KOPT-K1 (cell line): Measurements from ENCODE around the gene IMMP2L.

Experiments used
- H3K27ac ChIP-seq: fragments of 200-600 bp; sonication (generic); 2 replicates; pipeline ENCODE4 v1.5.1; 2016; ENCODE audit warnings: antibody characterized with exemption, mild to moderate bottlenecking, low read depth, low read length; ENCODE audit not compliant: poor library complexity, severe bottlenecking
- H3K36me3 ChIP-seq: fragments of 200-600 bp; sonication (generic); 2 replicates; pipeline ENCODE4 v1.5.1; 2017; ENCODE audit warnings: antibody characterized with exemption, mild to moderate bottlenecking, low read length, moderate library complexity; ENCODE audit not compliant: insufficient read depth
- H3K9me3 ChIP-seq: fragments of 200-600 bp; sonication (generic); 2 replicates; pipeline ENCODE4 v1.5.1; 2017; ENCODE audit warnings: antibody characterized with exemption, low read length, mild to moderate bottlenecking; ENCODE audit not compliant: insufficient read depth, poor library complexity, severe bottlenecking

Gene IMMP2L

DNA sequence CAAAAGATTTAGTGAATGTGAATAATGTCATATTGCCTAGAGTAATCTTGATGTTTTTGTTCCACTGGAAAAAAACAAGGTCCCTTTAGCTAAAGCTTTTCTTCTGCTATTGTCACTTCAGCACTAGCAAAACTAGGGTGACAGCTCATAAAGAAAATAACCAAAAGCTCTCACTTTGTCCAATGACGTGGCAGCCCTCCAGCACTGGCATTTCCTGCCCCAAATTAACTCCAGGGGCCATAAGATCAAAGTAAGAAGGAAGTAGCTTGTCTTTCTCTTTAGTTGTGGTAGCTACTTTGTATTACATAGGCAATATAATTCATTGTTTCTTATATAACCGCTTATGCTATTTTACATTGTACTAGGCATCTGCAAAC is 424.1 kb downstream of the IMMP2L start:
- Histone ChIP-seq H3K36me3 (no peaks in the 10 kb centered on the region), H3K9me3 (no peaks in the 10 kb centered on the region), H3K27ac (peak overlapping the region; percentile 44)

DNA sequence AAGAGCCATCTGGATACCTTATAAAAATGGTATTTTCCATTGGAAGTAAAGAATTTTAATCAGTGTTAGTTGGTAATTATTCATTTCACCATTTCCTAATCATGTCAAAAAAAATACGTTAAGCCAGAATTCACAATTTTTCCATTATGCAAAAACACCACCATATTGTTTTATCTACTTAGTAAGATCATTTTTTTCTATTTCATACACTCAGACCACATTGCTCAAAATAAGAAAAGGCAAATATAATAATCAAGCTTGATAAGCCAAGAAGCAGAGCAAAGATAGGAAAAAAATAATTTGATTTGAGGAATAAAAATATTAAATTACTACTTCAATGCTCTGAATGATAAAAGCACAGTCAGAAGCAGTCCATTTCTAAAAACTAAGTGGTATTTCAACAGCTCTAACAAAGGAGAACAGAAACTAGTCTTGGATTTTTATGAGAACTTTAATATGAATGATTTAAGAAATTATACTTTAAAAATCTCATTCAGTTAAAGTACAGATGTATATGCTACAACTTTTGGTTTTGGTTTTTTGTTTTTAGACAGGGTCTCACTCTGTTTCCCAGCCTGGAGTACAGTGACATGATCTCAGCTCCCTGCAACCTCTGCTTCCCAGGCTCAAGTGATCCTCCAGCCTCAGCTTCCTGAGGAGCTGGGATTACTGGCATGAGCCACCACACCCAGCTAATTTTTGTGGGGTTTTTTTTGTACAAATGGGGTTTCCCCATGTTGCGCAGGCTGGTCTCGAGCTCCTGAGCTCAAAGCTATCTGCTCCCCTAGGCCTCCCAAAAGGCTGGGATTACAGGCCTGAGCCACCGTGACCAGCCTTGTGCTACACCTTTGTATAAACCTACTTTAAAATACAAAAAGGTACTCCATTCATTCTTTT is 424.7 kb downstream of the IMMP2L start:
- peak overlapping the region; percentile 44 for H3K27ac ChIP-seq
- H3K9me3 ChIP-seq, result no peaks in the 10 kb centered on the region
- H3K36me3 ChIP-seq, result no peaks in the 10 kb centered on the region

GRCh38 chr7:111132833-111133232 is 429.5 kb downstream of the IMMP2L start:
- no peaks in the 10 kb centered on the region for H3K36me3 ChIP-seq
- H3K9me3 ChIP-seq, result no peaks in the 10 kb centered on the region
- H3K27ac ChIP-seq, result no peak overlapping the region

DNA sequence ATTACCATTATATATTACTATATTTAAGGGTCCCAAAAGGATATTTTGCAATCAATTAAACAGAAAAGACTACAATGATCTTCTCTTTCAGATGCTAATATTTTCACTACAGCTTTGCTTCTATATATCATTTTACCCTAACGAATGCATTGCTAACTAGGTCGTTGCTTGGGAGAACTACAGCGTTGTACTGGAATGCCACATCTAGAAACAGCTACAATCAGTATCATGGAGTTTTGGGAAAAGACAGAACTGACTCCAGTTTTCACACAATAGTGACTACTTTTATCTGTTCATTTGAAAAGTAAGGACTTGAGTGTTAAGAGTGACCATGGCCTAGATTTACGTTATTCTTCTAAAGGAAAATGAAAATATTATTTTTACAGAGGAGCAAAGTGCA is 432.9 kb downstream of the IMMP2L start:
- no peaks in the 10 kb centered on the region for H3K9me3 ChIP-seq
- no peaks in the 10 kb centered on the region for H3K36me3 ChIP-seq
- no peak overlapping the region for H3K27ac ChIP-seq

DNA sequence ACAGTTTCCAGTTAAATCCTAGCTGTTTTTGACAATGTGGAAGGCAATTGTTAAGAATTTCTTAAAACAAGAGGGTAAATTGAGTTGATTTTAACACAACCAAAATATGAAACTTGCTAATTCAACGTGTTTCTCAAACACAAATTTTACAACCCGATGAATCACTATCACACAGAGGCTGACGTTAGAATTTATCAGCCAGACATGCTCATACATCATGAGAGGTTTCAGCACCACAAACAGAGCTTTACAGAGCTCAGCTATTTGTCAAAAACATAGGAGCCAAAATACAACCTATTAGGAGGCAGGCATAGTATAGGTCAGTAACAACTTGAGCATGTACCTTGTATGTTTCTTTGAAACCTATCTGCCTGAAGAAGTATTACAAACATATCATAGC is 435.3 kb downstream of the IMMP2L start:
- Histone ChIP-seq H3K27ac (no peak overlapping the region), H3K9me3 (no peaks in the 10 kb centered on the region), H3K36me3 (no peaks in the 10 kb centered on the region)

DNA sequence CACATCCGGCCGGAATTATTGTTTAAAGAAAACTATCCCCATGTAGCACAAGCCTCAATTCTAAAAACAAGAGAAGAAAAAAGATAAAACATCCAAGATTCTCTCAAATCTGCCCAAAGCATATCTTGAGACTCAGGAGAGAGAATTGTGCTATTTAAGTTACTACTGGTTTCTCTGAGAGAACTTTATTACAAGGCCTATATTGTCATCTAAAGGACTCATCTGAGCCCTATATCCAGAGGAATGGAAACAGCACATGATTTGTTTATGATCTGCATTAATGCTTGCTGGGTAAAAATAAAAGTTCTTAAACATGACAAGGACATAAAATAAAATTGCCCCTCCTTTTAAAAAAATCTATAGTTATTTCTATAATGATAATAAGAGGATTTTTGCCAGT is 446.3 kb downstream of the IMMP2L start:
- no peaks in the 10 kb centered on the region for H3K9me3 ChIP-seq
- H3K27ac ChIP-seq, result no peak overlapping the region
- H3K36me3 ChIP-seq, result no peaks in the 10 kb centered on the region

DNA sequence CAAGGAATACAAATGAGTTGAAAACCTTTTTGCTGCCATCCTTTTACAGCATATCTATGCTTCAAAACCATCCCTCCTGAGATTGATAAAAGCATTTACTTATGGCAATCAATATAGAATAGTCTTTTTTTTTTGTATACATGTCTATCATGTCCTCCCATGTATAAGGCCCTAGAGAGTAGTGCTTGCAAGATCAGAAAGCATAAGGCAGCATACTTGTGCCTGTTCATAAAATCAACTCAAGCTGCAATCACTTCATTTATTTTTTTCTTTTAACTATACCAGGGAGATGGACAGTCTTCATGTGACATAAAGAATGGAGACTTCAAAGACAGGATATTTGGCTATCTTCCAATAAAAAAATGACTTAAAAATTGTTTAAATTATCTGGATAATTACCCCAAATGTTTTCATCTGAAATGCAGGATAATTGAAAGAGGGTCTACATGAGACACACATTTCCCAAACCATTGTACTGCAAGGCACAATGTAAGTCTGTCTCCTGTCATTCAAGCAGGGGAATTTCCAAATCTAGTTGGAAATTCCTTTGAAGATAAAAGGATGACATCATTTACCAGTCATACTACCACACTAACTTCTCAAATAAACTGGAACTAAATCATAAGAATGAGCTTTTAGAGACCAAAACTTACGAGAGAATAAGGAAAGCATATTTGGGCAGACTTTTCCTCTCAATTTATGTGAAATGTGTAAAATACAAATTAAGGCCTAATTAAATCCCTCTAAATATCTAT is 448.9 kb downstream of the IMMP2L start:
- no peaks in the 10 kb centered on the region for H3K9me3 ChIP-seq
- no peak overlapping the region for H3K27ac ChIP-seq
- no peaks in the 10 kb centered on the region for H3K36me3 ChIP-seq

DNA sequence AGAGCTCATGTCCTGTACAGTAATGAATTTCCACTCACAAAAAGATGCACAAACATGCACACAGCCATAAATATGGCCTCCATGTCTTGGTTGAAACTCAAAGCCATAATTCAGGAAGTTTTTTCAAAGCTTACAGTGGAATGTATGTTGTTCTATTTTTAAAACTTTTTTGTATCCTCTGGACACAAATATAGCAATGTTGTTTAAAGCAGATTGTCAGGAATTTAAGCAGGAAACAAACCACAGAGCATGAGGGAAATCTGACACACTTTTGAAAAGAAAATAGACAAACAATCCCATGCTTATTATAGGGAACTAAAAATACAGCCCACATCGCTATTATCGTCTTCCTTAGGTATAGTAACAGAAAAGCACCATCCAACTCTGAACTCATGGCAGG is 449.9 kb downstream of the IMMP2L start:
- no peaks in the 10 kb centered on the region for H3K36me3 ChIP-seq
- no peak overlapping the region for H3K27ac ChIP-seq
- H3K9me3 ChIP-seq, result no peaks in the 10 kb centered on the region

DNA sequence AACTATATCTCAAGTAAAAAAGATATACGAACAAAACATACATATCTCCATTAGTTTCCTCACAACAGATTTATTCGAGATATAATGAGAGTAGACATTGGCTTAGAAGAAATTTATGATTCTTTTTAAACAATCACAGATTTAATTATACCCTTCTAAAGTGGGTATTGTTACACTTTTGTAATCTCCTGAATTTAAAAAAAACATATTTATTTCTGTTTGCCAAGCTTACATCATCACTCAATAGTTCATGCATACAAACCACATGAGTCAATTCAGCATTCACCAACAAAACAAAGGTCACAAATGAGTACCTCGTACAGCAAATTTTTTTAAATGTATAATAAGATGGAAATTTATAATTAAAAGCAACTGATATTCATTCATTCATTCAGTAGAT is 453.8 kb downstream of the IMMP2L start:
- Histone ChIP-seq H3K36me3 (no peaks in the 10 kb centered on the region), H3K27ac (no peak overlapping the region), H3K9me3 (no peaks in the 10 kb centered on the region)

DNA sequence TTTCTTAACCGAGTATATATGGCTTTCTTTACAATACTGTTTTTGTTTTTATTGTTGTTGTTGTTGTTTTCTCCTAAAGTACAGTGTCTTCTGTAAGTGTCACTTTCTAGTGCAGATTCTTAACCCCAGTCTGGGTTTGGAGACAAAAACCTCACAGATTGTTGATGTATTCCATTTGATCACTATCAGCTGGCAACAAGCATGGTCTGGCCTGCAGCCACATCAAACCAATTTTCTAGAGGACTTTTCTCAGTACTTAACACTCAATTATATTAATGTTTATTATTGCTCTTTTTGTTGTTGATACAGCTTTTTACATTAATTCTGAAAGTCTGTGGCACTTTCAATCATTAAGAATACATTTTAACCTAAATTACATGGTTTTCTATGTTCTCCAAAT is 454.3 kb downstream of the IMMP2L start:
- Histone ChIP-seq H3K36me3 (no peaks in the 10 kb centered on the region), H3K9me3 (no peaks in the 10 kb centered on the region), H3K27ac (no peak overlapping the region)

DNA sequence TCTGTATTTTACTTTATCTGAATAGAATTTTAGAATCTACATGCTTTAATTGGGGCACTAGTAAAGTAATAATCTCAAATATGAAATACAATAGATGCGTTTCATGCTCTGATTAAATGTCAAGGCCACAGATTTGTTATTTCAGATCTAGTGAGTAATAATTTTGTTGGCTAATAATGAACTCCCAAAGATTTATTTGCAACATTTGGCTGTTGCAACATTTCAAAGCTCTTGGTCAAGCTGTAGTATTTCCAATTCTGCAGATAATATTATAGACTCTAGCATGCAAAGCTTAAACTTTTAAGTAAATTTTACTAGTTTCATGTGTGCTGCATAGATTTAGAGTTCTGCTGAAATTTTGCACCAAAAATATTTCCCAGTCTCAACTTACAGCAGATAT is 454.7 kb downstream of the IMMP2L start:
- H3K27ac ChIP-seq, result no peak overlapping the region
- H3K36me3 ChIP-seq, result no peaks in the 10 kb centered on the region
- no peaks in the 10 kb centered on the region for H3K9me3 ChIP-seq

DNA sequence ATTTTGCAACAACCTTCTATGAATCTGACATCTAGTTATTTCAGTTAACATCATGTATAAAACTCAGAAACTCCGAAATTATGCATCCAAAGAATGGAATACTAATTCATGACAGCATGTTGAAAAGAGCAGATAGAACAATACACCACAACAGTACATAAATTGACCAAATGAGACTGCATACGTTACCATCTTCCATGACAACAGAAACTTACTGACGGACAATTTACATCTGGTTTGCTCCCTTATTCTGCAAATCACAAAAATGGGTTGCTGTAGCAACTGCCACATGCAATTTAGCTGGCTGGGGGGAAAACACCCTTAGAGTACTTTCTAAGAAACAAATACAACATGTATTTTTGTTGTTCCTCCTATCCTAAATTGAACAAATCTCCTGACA is 457.0 kb downstream of the IMMP2L start:
- Histone ChIP-seq H3K9me3 (no peaks in the 10 kb centered on the region), H3K27ac (no peak overlapping the region), H3K36me3 (no peaks in the 10 kb centered on the region)

- H3K9me3 ChIP-seq, result no peaks in the 10 kb centered on the region
Measured at GRCh38 chr7:111104710-111105109, 457.6 kb downstream of the IMMP2L start.

DNA sequence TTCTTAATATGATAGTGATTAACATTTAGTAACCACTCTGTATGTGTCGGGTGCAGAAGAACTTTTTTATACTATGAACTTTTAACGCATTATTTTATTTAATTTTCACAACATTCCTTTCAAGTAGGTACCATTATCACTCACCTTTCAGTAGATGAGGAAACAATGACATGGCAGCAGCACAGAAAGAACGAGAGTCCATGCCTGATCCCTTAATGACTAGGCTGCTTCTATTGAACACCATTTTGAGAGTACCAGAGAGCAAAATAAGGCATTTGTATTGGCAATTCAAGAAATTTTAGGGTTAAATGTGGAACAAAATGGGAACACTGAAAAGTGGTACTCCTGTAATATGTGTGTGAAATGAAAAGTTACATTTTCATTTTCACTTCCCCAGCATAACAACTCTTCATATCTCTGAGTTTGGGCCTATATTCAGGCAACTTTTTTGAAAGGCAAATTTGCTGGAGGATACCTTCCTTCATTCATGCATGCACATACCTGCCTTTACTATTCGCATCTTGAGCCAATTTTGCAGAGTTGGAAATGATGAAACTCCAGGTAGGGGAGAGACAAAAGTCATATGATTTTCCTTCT is 458.5 kb downstream of the IMMP2L start:
- H3K9me3 ChIP-seq, result no peaks in the 10 kb centered on the region

More at GRCh38 chr7:111104710-111105109, 457.6 kb downstream of the IMMP2L start:
- Histone ChIP-seq H3K27ac (no peak overlapping the region), H3K36me3 (no peaks in the 10 kb centered on the region)

GRCh38 chr7:111103136-111103535 is 459.2 kb downstream of the IMMP2L start:
- Histone ChIP-seq H3K27ac (no peak overlapping the region), H3K36me3 (no peaks in the 10 kb centered on the region), H3K9me3 (no peaks in the 10 kb centered on the region)

More for the DNA sequence above, 458.5 kb downstream of the IMMP2L start:
- no peaks in the 10 kb centered on the region for H3K36me3 ChIP-seq
- H3K27ac ChIP-seq, result no peak overlapping the region
